H1 (cell line): ENCODE measurements around the gene KLK8. TPM values are rescaled to one million over a fixed set of nuclear protein-coding genes. Genes with fewer than 3 reads are reported as not detected.

Experiments
- CTCF ChIA-PET: fragments of 300-600 bp; sonication (Branson Sonifier 250); formaldehyde crosslinking; loops from one replicate; lab custom pipeline; 2021; ENCODE audit not compliant: partially characterized antibody; lab: Charles Lee
- POLR2A ChIA-PET: fragments of 300-600 bp; sonication (Branson Sonifier 250); formaldehyde crosslinking; loops from one replicate; lab custom pipeline; 2021; ENCODE audit warnings: inconsistent platforms; ENCODE audit not compliant: partially characterized antibody; lab: Charles Lee
- DNase-seq, 2 experiments: peaks; one replicate each; pipeline versions ENCODE4 v3.0.0 to v3.0.0-alpha.2; 2010 to 2022; ENCODE audit warnings: low spot score in 2 of 2, low read depth in 1 of 2, mixed read lengths in 1 of 2
- FAIRE-seq: peaks from 2 replicates; lab custom pipeline; 2011; peaks lifted over from hg19 to GRCh38; lab: Jason Lieb, UNC
- H2AFZ ChIP-seq: 2 replicates; pipeline ENCODE4 v1.8.1; 2012; ENCODE audit warnings: low read length, inconsistent platforms
- H2AK5ac ChIP-seq: 2 replicates; pipeline ENCODE4 v1.6.1; 2013; ENCODE audit warnings: low read depth, low read length
- H2BK120ac ChIP-seq: replicated peaks from 2 replicates; pipeline ENCODE3; 2013; ENCODE audit warnings: low read depth, low read length, inconsistent platforms
- H2BK12ac ChIP-seq: 2 replicates; pipeline ENCODE4 v1.6.1; 2013; ENCODE audit warnings: low read depth, low read length
- H2BK15ac ChIP-seq: 2 replicates; pipeline ENCODE4 v1.6.1; 2013; ENCODE audit warnings: low read length
- H2BK20ac ChIP-seq: 2 replicates; pipeline ENCODE4 v1.6.1; 2013; ENCODE audit warnings: low read length
- H2BK5ac ChIP-seq: 2 replicates; pipeline ENCODE4 v1.6.1; 2013; ENCODE audit warnings: low read depth, low read length
- H3K14ac ChIP-seq: 2 replicates; pipeline ENCODE4 v1.6.1; 2013; ENCODE audit warnings: inconsistent platforms; ENCODE audit not compliant: insufficient read length
- H3K18ac ChIP-seq: 2 replicates; pipeline ENCODE4 v1.6.1; 2013; ENCODE audit warnings: low read length; ENCODE audit errors: extremely low read depth
- H3K23ac ChIP-seq: 2 replicates; pipeline ENCODE4 v1.6.1; 2013; ENCODE audit warnings: inconsistent platforms; ENCODE audit not compliant: insufficient read length
- H3K23me2 ChIP-seq: 2 replicates; pipeline ENCODE4 v1.6.1; 2013; ENCODE audit warnings: low read depth, low read length
- H3K27ac ChIP-seq: 2 replicates; pipeline ENCODE4 v1.6.1; 2011; ENCODE audit warnings: low read depth, low read length, inconsistent platforms
- H3K27me3 ChIP-seq, 4 experiments: replicated peaks in 1 of 4; 1 replicate in 1 of 4; 2 replicates in 3 of 4; pipeline versions ENCODE4 v1.6.1 to v1.8.1; 2011 to 2013; ENCODE audit warnings: low read length in 3 of 4, mild to moderate bottlenecking in 3 of 4, inconsistent platforms in 2 of 4, mixed read lengths in 2 of 4, moderate library complexity in 1 of 4; ENCODE audit not compliant: control insufficient read depth in 3 of 4, insufficient read depth in 3 of 4; ENCODE audit errors: extremely low read depth in 1 of 4
- H3K36me3 ChIP-seq, 4 experiments: 2 replicates each; pipeline versions ENCODE4 v1.6.1 to v1.8.1; 2011 to 2013; ENCODE audit warnings: mild to moderate bottlenecking in 4 of 4, low read length in 3 of 4, moderate library complexity in 2 of 4, control low read depth in 1 of 4, inconsistent platforms in 1 of 4; ENCODE audit not compliant: insufficient read depth in 4 of 4, control insufficient read depth in 2 of 4
- H3K4ac ChIP-seq: replicated peaks from 2 replicates; pipeline ENCODE3; 2013; ENCODE audit warnings: low read length, low read depth, mixed read lengths, inconsistent platforms; ENCODE audit not compliant: insufficient read length
- H3K4me1 ChIP-seq, 4 experiments: replicated peaks in 1 of 4; 1 replicate in 1 of 4; 2 replicates in 3 of 4; pipeline versions ENCODE4 v1.6.1 to v1.8.1; 2011 to 2013; ENCODE audit warnings: low read length in 3 of 4, inconsistent platforms in 2 of 4, mixed read lengths in 1 of 4; ENCODE audit not compliant: insufficient read depth in 4 of 4, control insufficient read depth in 3 of 4
- H3K4me2 ChIP-seq, 2 experiments: 2 replicates each; pipeline versions ENCODE4 v1.6.1 to v1.8.1; 2011 to 2013; ENCODE audit warnings: low read depth in 2 of 2, low read length in 2 of 2, control low read depth in 1 of 2, inconsistent platforms in 1 of 2, mild to moderate bottlenecking in 1 of 2; ENCODE audit not compliant: insufficient read depth in 1 of 2
- H3K4me3 ChIP-seq, 4 experiments: fragments of 200-600, 300-600 bp in 1 of 4; sonication (generic), shearing (Covaris generic), sonication (Bioruptor Twin) in 1 of 4; 2 replicates each; pipeline versions ENCODE4 v1.5.1 to v1.8.1; 2011 to 2016; ENCODE audit warnings: low read length in 4 of 4, low read depth in 3 of 4, control low read depth in 2 of 4, inconsistent platforms in 2 of 4, mild to moderate bottlenecking in 2 of 4, mixed read lengths in 1 of 4, moderate library complexity in 1 of 4; ENCODE audit not compliant: insufficient read depth in 2 of 4; ENCODE audit errors: extremely low read depth in 1 of 4
- H3K56ac ChIP-seq: replicated peaks from 2 replicates; pipeline ENCODE3; 2013; ENCODE audit warnings: low read depth, mild to moderate bottlenecking, mixed read lengths, low read length, inconsistent platforms; ENCODE audit not compliant: insufficient read length
- H3K79me1 ChIP-seq: 2 replicates; pipeline ENCODE4 v1.6.1; 2013; ENCODE audit warnings: low read depth, low read length, control low read depth
- H3K79me2 ChIP-seq, 2 experiments: 2 replicates each; pipeline versions ENCODE4 v1.6.1 to v1.8.1; 2012 to 2013; ENCODE audit warnings: low read length in 2 of 2, mild to moderate bottlenecking in 2 of 2, inconsistent platforms in 1 of 2; ENCODE audit not compliant: insufficient read depth in 2 of 2, control insufficient read depth in 1 of 2
- H3K9ac ChIP-seq, 4 experiments: replicated peaks in 1 of 4; 1 replicate in 1 of 4; 2 replicates in 3 of 4; pipeline versions ENCODE4 v1.6.1 to v1.8.1; 2011 to 2013; ENCODE audit warnings: low read depth in 3 of 4, low read length in 3 of 4, control low read depth in 2 of 4, mild to moderate bottlenecking in 2 of 4, moderate library complexity in 2 of 4, inconsistent platforms in 1 of 4; ENCODE audit errors: extremely low read depth in 1 of 4
- H3K9me3 ChIP-seq, 2 experiments: 2 replicates each; pipeline versions ENCODE4 v1.6.1 to v1.8.1; 2012 to 2013; ENCODE audit warnings: mild to moderate bottlenecking in 2 of 2, moderate library complexity in 2 of 2, control low read depth in 1 of 2, inconsistent platforms in 1 of 2, low read depth in 1 of 2, low read length in 1 of 2, mixed read lengths in 1 of 2; ENCODE audit not compliant: insufficient read depth in 2 of 2
- H4K20me1 ChIP-seq, 2 experiments: replicated peaks in 1 of 2; 2 replicates each; pipeline versions ENCODE3 to v1.8.1; 2011 to 2013; ENCODE audit warnings: inconsistent platforms in 2 of 2, low read length in 2 of 2, mild to moderate bottlenecking in 1 of 2; ENCODE audit not compliant: insufficient read depth in 2 of 2, control insufficient read depth in 1 of 2
- H4K5ac ChIP-seq: 2 replicates; pipeline ENCODE4 v1.6.1; 2013; ENCODE audit warnings: low read length, low read depth, mixed read lengths, inconsistent platforms; ENCODE audit not compliant: insufficient read length
- H4K8ac ChIP-seq: 2 replicates; pipeline ENCODE4 v1.8.0; 2013; ENCODE audit warnings: mild to moderate bottlenecking, moderate library complexity, low read length, inconsistent platforms; ENCODE audit not compliant: insufficient read depth; ENCODE audit errors: extremely low read depth
- H4K91ac ChIP-seq: replicated peaks from 2 replicates; pipeline ENCODE3; 2013; ENCODE audit warnings: low read length, mixed read lengths, inconsistent platforms; ENCODE audit not compliant: insufficient read length
- BRCA1 ChIP-seq: IDR thresholded peaks from 2 replicates; pipeline ENCODE4 v1.6.1; 2012; ENCODE audit warnings: low read depth, low read length, improper control_type of control experiment
- CBX5 ChIP-seq: fragments of 300-800, 300-1000 bp; sonication (generic); IDR thresholded peaks from 2 replicates; pipeline ENCODE4 v1.7.1; 2016; ENCODE audit warnings: antibody characterized with exemption, low read length, low read depth
- CBX8 ChIP-seq: fragments of 300-800, 300-1000 bp; sonication (generic); IDR thresholded peaks from 2 replicates; pipeline ENCODE4 v1.7.1; 2016; ENCODE audit warnings: low read depth, low read length, borderline replicate concordance
- EZH2 ChIP-seq: fragments of 200-600 bp; sonication (generic); IDR thresholded peaks from 2 replicates; pipeline ENCODE4 v1.7.1; 2012; ENCODE audit warnings: low read depth, mild to moderate bottlenecking, moderate library complexity, low read length, inconsistent platforms; ENCODE audit not compliant: severe bottlenecking
- KDM5A ChIP-seq: fragments of 200-600 bp; IDR thresholded peaks from 2 replicates; pipeline ENCODE4 v1.7.1; 2012; ENCODE audit warnings: mild to moderate bottlenecking, low read length, inconsistent platforms, mixed read lengths
- NANOG ChIP-seq: IDR thresholded peaks from 2 replicates; pipeline ENCODE4 v1.6.1; 2011; ENCODE audit warnings: low read length, low read depth, mild to moderate bottlenecking, inconsistent platforms; ENCODE audit not compliant: insufficient read depth, poor library complexity, severe bottlenecking
- POLR2A ChIP-seq, 2 experiments: IDR thresholded peaks; 1 replicate in 1 of 2; 2 replicates in 1 of 2; pipeline ENCODE4 v1.6.1; 2011; ENCODE audit warnings: low read depth in 2 of 2, low read length in 2 of 2, mild to moderate bottlenecking in 2 of 2; ENCODE audit errors: control extremely low read depth in 1 of 2
- RFX5 ChIP-seq: IDR thresholded peaks from 2 replicates; pipeline ENCODE4 v1.6.1; 2011; ENCODE audit warnings: low read depth, low read length, improper control_type of control experiment, borderline replicate concordance
- RXRA ChIP-seq: IDR thresholded peaks from 2 replicates; pipeline ENCODE4 v1.6.1; 2011; ENCODE audit warnings: low read depth, mild to moderate bottlenecking, low read length, moderate library complexity; ENCODE audit not compliant: insufficient read depth
- TCF12 ChIP-seq: IDR thresholded peaks from 2 replicates; pipeline ENCODE4 v1.6.1; 2011; ENCODE audit warnings: low read depth, mild to moderate bottlenecking, low read length
- WGBS, 2 experiments: shearing (Covaris generic) in 1 of 2; methylation state at CpG; one replicate each; pipeline versions ENCODE4 v1.1.6 to v1.1.7; 2013 to 2015; ENCODE audit warnings: low lambda C conversion rate in 2 of 2, mixed read lengths in 2 of 2, inconsistent platforms in 1 of 2, low coverage in 1 of 2, missing lambda C conversion rate in 1 of 2; ENCODE audit not compliant: insufficient replicate concordance in 2 of 2, insufficient coverage in 1 of 2, insufficient read length in 1 of 2; ENCODE audit errors: extremely low coverage in 1 of 2, missing lambda C conversion rate in 1 of 2; 5-methylcytosine and 5-hydroxymethylcytosine counted together
- polyA plus RNA-seq, 7 experiments: library from polyadenylated mRNA; depleted of rRNA in 3 of 7; stranded (reverse) in 5 of 7; unstranded in 2 of 7; fragments of >200 nt in 5 of 7; fragments of 200-250 nt in 2 of 7; gene quantifications; 1 replicate in 5 of 7; 2 replicates in 1 of 7; 4 replicates in 1 of 7; pipeline versions ENCODE4 v1.2.1 to v1.2.3, GENCODE V29; 2011 to 2013; ENCODE audit warnings: missing spikeins in 2 of 7, mixed read lengths in 2 of 7
- total RNA-seq: library from RNA; stranded (reverse); fragmentation: NEBNext Ultra II Directional; extraction: Animal tissue kit (Norgen Biotek cat#: 25700); gene quantifications from 2 replicates; pipeline ENCODE4 v1.2.1, GENCODE V29; 2021
- TF ChIP-seq, protein P1 (sequence below): IDR thresholded peaks from 2 replicates; pipeline ENCODE4 v1.6.1; 2011; ENCODE audit warnings: low read depth, mild to moderate bottlenecking, low read length; ENCODE audit not compliant: insufficient read depth
- TF ChIP-seq, protein P2 (sequence below): IDR thresholded peaks from 2 replicates; pipeline ENCODE4 v1.6.1; 2012; ENCODE audit warnings: inconsistent platforms

KLK8 gene
- total and polyA plus RNA-seq, 2 of the 8 experiments (the other 6 are each of a cell fraction or from before 2014, with no cell fraction given): 2.9 to 3.6 TPM

DNA sequence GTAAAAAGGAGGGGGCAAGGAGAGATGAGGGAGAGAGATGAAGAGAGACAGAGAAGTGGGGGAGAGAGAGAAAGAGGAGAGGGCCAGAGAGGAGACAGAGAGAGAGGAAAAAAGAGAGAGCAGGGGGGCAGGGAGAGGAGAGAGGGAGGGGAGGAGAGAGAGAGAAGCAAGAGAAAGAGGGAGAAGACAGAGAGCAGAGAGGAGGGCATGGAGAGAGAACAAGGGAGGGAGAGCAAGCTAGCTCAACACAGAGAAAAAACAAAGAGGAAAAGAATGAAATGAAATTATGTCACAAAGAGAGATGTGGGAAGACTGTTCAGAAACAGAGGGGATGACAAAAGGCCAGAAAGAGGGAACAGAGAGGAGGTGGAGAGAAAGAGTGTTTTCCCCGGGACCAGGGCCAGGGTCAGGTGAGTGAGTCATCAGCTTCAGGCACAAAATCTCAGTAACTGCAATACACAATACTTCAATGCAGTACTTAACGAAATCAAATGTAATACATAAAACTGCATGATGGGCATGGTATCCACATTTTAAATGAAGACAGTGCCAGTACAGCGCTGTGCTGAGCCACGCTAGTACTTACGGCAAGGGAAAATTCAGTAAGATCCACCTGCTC is 22.5 kb downstream of the KLK8 start:
- Histone ChIP-seq H3K4me1 (peaks cover 3 to 34% (median 16%) of the 10 kb centered on the region in 4 experiments; a peak in 5 of 7 replicates), H2AFZ (no peak overlapping the region), H3K79me1 (no peaks in the 10 kb centered on the region), H3K79me2 (no peaks in the 10 kb centered on the region), H3K4me2 (peak overlapping the region in 1 of 2 experiments; percentile 20; a peak in 1 of 4 replicates), H3K18ac (no peak overlapping the region), H4K8ac (no peak overlapping the region), H4K20me1 (no peaks in the 10 kb centered on the region), H3K27ac (no peak overlapping the region), H4K91ac (no peak overlapping the region), H4K5ac (no peak overlapping the region), H2BK5ac (no peak overlapping the region), H3K4ac (no peak overlapping the region), H3K14ac (no peak overlapping the region), H2AK5ac (no peak overlapping the region), H3K27me3 (peaks cover 0 to 6% (median 1%) of the 10 kb centered on the region in 4 experiments; a peak in 2 of 7 replicates), H3K9ac (no peak overlapping the region), H3K56ac (no peak overlapping the region), H3K23ac (no peak overlapping the region), H2BK20ac (no peak overlapping the region), H3K4me3 (no peak overlapping the region), H3K9me3 (no peaks in the 10 kb centered on the region), H2BK15ac (no peak overlapping the region), H3K36me3 (0 out of 8 replicates have a peak, but pooled peaks cover 0 to 3% (median 0%) of the 10 kb centered on the region in 4 experiments), H2BK12ac (no peak overlapping the region), H2BK120ac (no peak overlapping the region), H3K23me2 (peaks cover under 1% of the 10 kb centered on the region; the same call in 1 of the 2 replicates)
- DNase-seq (no peak), FAIRE-seq (no peak)
- CTCF ChIA-PET: no interaction called here
- POLR2A ChIA-PET: no interaction called here
- WGBS, 2 experiments: 85% methylated on average over 5 of the region's 5 CpGs; no CpG with 5 or more reads in 1 of the 2 experiments
- TF ChIP-seq, protein P1, sequence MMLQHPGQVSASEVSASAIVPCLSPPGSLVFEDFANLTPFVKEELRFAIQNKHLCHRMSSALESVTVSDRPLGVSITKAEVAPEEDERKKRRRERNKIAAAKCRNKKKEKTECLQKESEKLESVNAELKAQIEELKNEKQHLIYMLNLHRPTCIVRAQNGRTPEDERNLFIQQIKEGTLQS: no peak
- TF ChIP-seq EZH2 (no peak), CBX5 (no peak), KDM5A (no peak), POLR2A (IDR thresholded peaks at IDR 0.05; ENCODE audit: control extremely low read depth in 1 of 2, low read depth in 2 of 2, low read length in 2 of 2) (no peak), TCF12 (no peak), RFX5 (no peak), BRCA1 (no peak), CBX8 (no peak), NANOG (no peak), RXRA (no peak)
- TF ChIP-seq, protein P2, sequence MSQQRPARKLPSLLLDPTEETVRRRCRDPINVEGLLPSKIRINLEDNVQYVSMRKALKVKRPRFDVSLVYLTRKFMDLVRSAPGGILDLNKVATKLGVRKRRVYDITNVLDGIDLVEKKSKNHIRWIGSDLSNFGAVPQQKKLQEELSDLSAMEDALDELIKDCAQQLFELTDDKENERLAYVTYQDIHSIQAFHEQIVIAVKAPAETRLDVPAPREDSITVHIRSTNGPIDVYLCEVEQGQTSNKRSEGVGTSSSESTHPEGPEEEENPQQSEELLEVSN: no peak
